Lower leg skin (tissue), 3 donors: Measurements from ENCODE around the gene ZC3H10.

Experiments
- CTCF ChIP-seq, 3 donors: fragments of 450-650 bp; IDR thresholded peaks; one replicate each; pipeline ENCODE4 v1.5.1; 2016; ENCODE audit warnings: antibody characterized with exemption in 3 of 3, mild to moderate bottlenecking in 3 of 3, moderate library complexity in 2 of 3
- POLR2A ChIP-seq, 2 donors: fragments of 450-650 bp; IDR thresholded peaks; one replicate each; pipeline ENCODE4 v1.6.1; 2016 to 2017; ENCODE audit warnings: antibody characterized with exemption in 2 of 2, mild to moderate bottlenecking in 1 of 2, moderate library complexity in 1 of 2

- TF ChIP-seq CTCF (IDR thresholded peaks at IDR 0.05) (no peak), POLR2A (IDR thresholded peaks at IDR 0.05) (no peak)
Observed at GRCh38 chr12:56163533-56164344, 45.7 kb downstream of the ZC3H10 start.
